K562 (cell line): ENCODE results near the gene ETHE1. TPM values are rescaled to one million over a fixed set of nuclear protein-coding genes. Genes with fewer than 3 reads are reported as not detected.

Experiments used
- ATAC-seq: fragments of 200-7000 bp; cut with Tn5 transposase; 3 replicates; pipeline ENCODE4 v1.9.1; 2020; ENCODE audit warnings: moderate library complexity
- BruUV-seq: library from RNA; stranded (reverse); fragments of 400-500 nt; replicated peaks from 2 replicates; lab custom pipeline; 2021; lab: Mats Ljungman, UMichigan
- CTCF ChIA-PET: fragments of 300-600 bp; formaldehyde crosslinking; extraction: SDS; loops from one replicate; lab custom pipeline; 2021; ENCODE audit warnings: low intra/inter-chr PET ratio; lab: Yijun Ruan, JAX
- POLR2A ChIA-PET: fragments of 300-600, 350-650 bp; sonication (Branson Sonifier 250); formaldehyde crosslinking; extraction: SDS; loops from one replicate; lab custom pipeline; 2021; ENCODE audit warnings: antibody characterized with exemption, inconsistent platforms; lab: Yijun Ruan, JAX
- DNase-seq, 4 experiments: peaks; one replicate each; pipeline versions ENCODE4 v3.0.0 to v3.0.0-alpha.2; 2011 to 2018; ENCODE audit warnings: low spot score in 3 of 4, mixed read lengths in 3 of 4; ENCODE audit errors: extremely low read depth in 1 of 4
- FAIRE-seq: peaks from 2 replicates; lab custom pipeline; 2011; peaks lifted over from hg19 to GRCh38; lab: Jason Lieb, UNC
- H2AFZ ChIP-seq: 2 replicates; pipeline ENCODE4 v1.6.0; 2011; ENCODE audit warnings: low read depth, low read length, control low read depth, inconsistent platforms
- H3K27ac ChIP-seq: fragments of 200-600 bp; 3 replicates; pipeline ENCODE4 v1.8.0; 2011; ENCODE audit warnings: low read depth, mild to moderate bottlenecking, control low read depth, inconsistent platforms, low read length, moderate library complexity, mixed read lengths; ENCODE audit errors: extremely low read depth
- H3K27me3 ChIP-seq, 2 experiments: fragments of 300-600 bp in 1 of 2; 2 replicates in 1 of 2; 3 replicates in 1 of 2; pipeline versions ENCODE4 v1.6.0 to v1.8.0; 2011; ENCODE audit warnings: inconsistent platforms in 2 of 2, low read length in 2 of 2, mild to moderate bottlenecking in 1 of 2, mixed read lengths in 1 of 2, moderate library complexity in 1 of 2; ENCODE audit not compliant: control insufficient read depth in 2 of 2, insufficient read depth in 2 of 2
- H3K36me3 ChIP-seq: fragments of 300-600 bp; 3 replicates; pipeline ENCODE4 v1.8.0; 2011; ENCODE audit warnings: mild to moderate bottlenecking, low read length, inconsistent platforms; ENCODE audit not compliant: control insufficient read depth, insufficient read depth
- H3K4me1 ChIP-seq, 2 experiments: fragments of 200-600 bp in 1 of 2; replicated peaks in 1 of 2; 2 replicates in 1 of 2; 3 replicates in 1 of 2; pipeline versions ENCODE4 v1.5.1 to v1.8.0; 2011; ENCODE audit warnings: inconsistent platforms in 2 of 2, low read length in 2 of 2, mild to moderate bottlenecking in 1 of 2, mixed read lengths in 1 of 2, moderate library complexity in 1 of 2; ENCODE audit not compliant: control insufficient read depth in 2 of 2, insufficient read depth in 2 of 2
- H3K4me2 ChIP-seq: 2 replicates; pipeline ENCODE4 v1.6.1; 2011; ENCODE audit warnings: low read length, control low read depth, inconsistent platforms, mixed read lengths; ENCODE audit not compliant: insufficient read depth
- H3K4me3 ChIP-seq: fragments of 200-600 bp; sonication (generic), shearing (Covaris generic); 2 replicates; pipeline ENCODE4 v1.5.1; 2016; ENCODE audit warnings: control low read depth, inconsistent platforms
- H3K79me2 ChIP-seq: fragments of 200-600 bp; 3 replicates; pipeline ENCODE4 v1.8.0; 2011; ENCODE audit warnings: low read length, inconsistent platforms; ENCODE audit not compliant: control insufficient read depth, insufficient read depth
- H3K9ac ChIP-seq, 2 experiments: 2 replicates each; pipeline versions ENCODE4 v1.6.0 to v1.6.1; 2011; ENCODE audit warnings: low read depth in 2 of 2, low read length in 2 of 2, control low read depth in 1 of 2, inconsistent platforms in 1 of 2, mild to moderate bottlenecking in 1 of 2, mixed read lengths in 1 of 2; ENCODE audit not compliant: insufficient read depth in 1 of 2
- H3K9me1 ChIP-seq: one replicate; pipeline ENCODE4 v1.6.0; 2011; ENCODE audit warnings: inconsistent platforms, mild to moderate bottlenecking, low read length, moderate library complexity; ENCODE audit not compliant: control insufficient read depth, insufficient read depth
- H3K9me3 ChIP-seq: replicated peaks from 2 replicates; pipeline ENCODE4 v1.5.1; 2011; ENCODE audit warnings: low read depth, low read length, inconsistent platforms; ENCODE audit not compliant: control insufficient read depth, insufficient read depth
- H4K20me1 ChIP-seq: replicated peaks from 2 replicates; pipeline ENCODE4 v1.6.1; 2011; ENCODE audit warnings: low read length, inconsistent platforms, mixed read lengths; ENCODE audit not compliant: control insufficient read depth, insufficient read depth
- CAMTA2 ChIP-seq: fragments of 250-450 bp; sonication (Bioruptor Pico); conservative IDR thresholded peaks from 2 replicates; pipeline ENCODE4 v1.5.1; 2022
- EP400 ChIP-seq: fragments of 450-650 bp; IDR thresholded peaks from 2 replicates; pipeline ENCODE4 v1.6.1; 2017; ENCODE audit warnings: antibody characterized with exemption, mild to moderate bottlenecking, moderate library complexity
- FOXK2 ChIP-seq, 2 experiments: fragments of 450-650 bp; IDR thresholded peaks in 1 of 2; conservative IDR thresholded peaks in 1 of 2; 2 replicates each; pipeline ENCODE4 v1.6.1; 2016; ENCODE audit warnings: low read depth in 2 of 2, mild to moderate bottlenecking in 1 of 2
- MLLT1 ChIP-seq, 2 experiments: fragments of 450-650 bp; IDR thresholded peaks; 2 replicates each; pipeline ENCODE4 v1.6.1; 2016
- WGBS: fragments of 100-300 bp; shearing (Covaris generic); methylation state at CpG from one replicate; pipeline ENCODE4 v1.1.6; 2016; ENCODE audit warnings: low coverage, mixed read lengths; ENCODE audit not compliant: insufficient coverage; ENCODE audit errors: missing lambda C conversion rate; 5-methylcytosine and 5-hydroxymethylcytosine counted together
- in situ Hi-C: fragments of 300-500 bp; cut with MboI; formaldehyde crosslinking; loops from 4 replicates; pipeline ENCODE4 v1.15.0; 2018; ENCODE audit warnings: inconsistent platforms, mixed read lengths
- intact Hi-C: fragments of 100-400 bp; cut with micrococcal nuclease; formaldehyde crosslinking; loops from 2 replicates; pipeline ENCODE4 v1.14.2; 2022
- polyA plus RNA-seq, 8 experiments: library from polyadenylated mRNA; depleted of rRNA in 4 of 8; stranded (reverse) in 5 of 8; unstranded in 3 of 8; fragments of >200 nt; fragmentation: Nextera tagmentation in 2 of 8; fragmentation: Illumina TruSeq in 1 of 8; extraction: Ambion mirVana in 2 of 8; extraction: Trizol in 1 of 8; gene quantifications; 2 replicates each; pipeline versions ENCODE4 v1.2.1 to v1.2.3, GENCODE V29; 2011 to 2014; ENCODE audit warnings: inconsistent platforms in 1 of 8, missing spikeins in 1 of 8
- total RNA-seq, 7 experiments: library from RNA; depleted of rRNA in 6 of 7; stranded (reverse); fragments of >200 nt in 6 of 7; fragmentation: Illumina TruSeq in 2 of 7; extraction: Trizol in 2 of 7; gene quantifications; 2 replicates each; pipeline versions ENCODE4 v1.2.1 to v1.2.3, GENCODE V29; 2011 to 2021; ENCODE audit warnings: low replicate concordance in 1 of 7

Gene ETHE1
- total and polyA plus RNA-seq, 9 of the 15 experiments (the other 6 are each of a cell fraction or from before 2014, with no cell fraction given): 2.9 to 21.0 (median 10.2) TPM

- Histone ChIP-seq H3K4me2 (peak overlapping the region; percentile 48), H3K27ac (no peak overlapping the region), H3K9ac (peak overlapping the region; percentile 17 to 74; a peak in 3 of 4 replicates), H3K36me3 (peaks cover 8% of the 10 kb centered on the region; the same call in 2 of the 3 replicates), H3K4me3 (no peak overlapping the region), H3K9me3 (no peaks in the 10 kb centered on the region), H3K27me3 (no peaks in the 10 kb centered on the region; a peak in 1 of 5 replicates), H3K4me1 (peaks cover 7 to 25% of the 10 kb centered on the region in 2 experiments; a peak in 4 of 5 replicates), H3K9me1 (no peaks in the 10 kb centered on the region), H4K20me1 (no peaks in the 10 kb centered on the region), H3K79me2 (peaks cover 12% of the 10 kb centered on the region), H2AFZ (peak overlapping the region; percentile 85)
- in situ Hi-C loops: no loop called here
- TF ChIP-seq CAMTA2 (CRISPR knock-in tag) (no peak), MLLT1 (IDR thresholded peaks at IDR 0.05) (0 out of 4 replicates have a peak, but pooled peaks of 1 of the 2 experiments have one; percentile 19), FOXK2 (conservative IDR thresholded peaks at IDR 0.05 in 1 of 2, IDR thresholded peaks at IDR 0.05 in 1 of 2; ENCODE audit: low read depth in 2 of 2) (no peak), EP400 (0 out of 2 replicates have a peak, but pooled peaks have one; percentile 2)
- DNase-seq: no peak
- intact Hi-C loops: loop anchor here (1.0 kb wide), 1 partner anchor 20 kb away; the partner anchor contains the start of genes IRGQ and ZNF576
- WGBS: 78% methylated on average over 36 of the region's 37 CpGs
- ATAC-seq: no peak
- no TSS peak for BruUV-seq
- FAIRE-seq: no peak
- ChIA-PET POLR2A (interaction anchor here (0.6 to 1.5 kb wide), 2 partner anchors 20 to 189 kb away, joined by 3 to 5 read pairs; partner anchors contain the start of genes IRGQ and ZNF576), CTCF (no interaction called here)
These were observed 49.2 kb upstream of the ETHE1 start for GRCh38 chr19:43575955-43576878.
